Sigmoid colon (tissue), 4 donors: ENCODE results near the gene DKK3.

Experiments used
- POLR2A ChIP-seq, 2 donors: fragments of 450-650 bp; IDR thresholded peaks; one replicate each; pipeline ENCODE4 v1.6.1; 2016; ENCODE audit warnings: antibody characterized with exemption in 2 of 2, mild to moderate bottlenecking in 2 of 2, moderate library complexity in 2 of 2
- POLR2AphosphoS5 ChIP-seq, 4 donors: sonication (generic); formaldehyde crosslinking; IDR thresholded peaks; one replicate each; pipeline ENCODE4 v1.6.1; 2017; ENCODE audit warnings: antibody characterized with exemption in 4 of 4
- TF ChIP-seq, protein P1 (sequence below), 4 experiments: fragments of 450-650 bp in 3 of 4; fragments of 200-600 bp in 1 of 4; IDR thresholded peaks; one replicate each; pipeline ENCODE4 v1.5.1; 2016 to 2019; ENCODE audit warnings: antibody characterized with exemption in 4 of 4, mild to moderate bottlenecking in 3 of 4, moderate library complexity in 2 of 4

DNA sequence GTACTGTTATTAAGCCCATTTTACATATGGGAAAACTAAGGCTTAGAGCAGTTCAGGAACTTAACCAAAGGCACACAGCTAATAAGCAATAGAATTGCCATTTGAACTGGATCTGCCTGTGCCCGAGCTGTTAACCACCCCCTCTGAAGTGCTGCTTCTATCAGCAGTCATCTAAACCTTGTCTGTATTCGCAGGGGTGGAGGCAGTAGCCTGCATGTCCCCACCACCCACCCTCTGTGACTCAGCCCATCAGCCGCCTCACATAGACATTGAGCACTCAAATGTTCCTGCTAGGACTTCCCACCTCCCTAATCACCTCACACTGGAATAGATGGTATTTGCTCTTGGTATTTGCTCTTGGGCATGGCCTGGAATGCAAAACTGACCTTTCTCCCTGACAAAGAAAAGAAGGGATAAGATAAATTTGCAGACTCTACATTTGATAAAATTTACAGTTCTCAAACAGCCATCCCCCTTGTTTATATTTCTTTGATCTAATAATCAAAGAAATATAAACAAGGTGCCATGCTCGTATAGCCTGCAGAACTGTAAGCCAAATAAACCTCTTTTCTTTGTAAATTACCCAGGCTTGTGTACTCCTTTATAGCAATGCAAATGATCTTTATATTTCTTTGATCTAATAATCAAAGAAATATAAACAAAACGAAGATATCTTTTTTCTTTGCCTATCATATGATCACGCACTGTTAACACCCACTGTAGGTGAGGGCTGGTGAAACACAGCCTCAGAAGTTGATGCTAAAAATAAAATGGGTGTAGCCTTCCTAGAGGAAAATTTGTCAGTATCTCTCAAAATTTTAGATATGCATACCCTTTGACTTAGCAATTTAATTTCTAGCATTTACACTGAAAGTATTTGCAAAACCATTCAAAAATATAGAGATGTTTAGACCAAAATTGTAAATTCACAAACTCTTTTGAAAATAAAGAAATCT lies 15.9 kb downstream of the DKK3 start:
- no peak for TF ChIP-seq POLR2A (IDR thresholded peaks at IDR 0.05)
- TF ChIP-seq, protein P1, sequence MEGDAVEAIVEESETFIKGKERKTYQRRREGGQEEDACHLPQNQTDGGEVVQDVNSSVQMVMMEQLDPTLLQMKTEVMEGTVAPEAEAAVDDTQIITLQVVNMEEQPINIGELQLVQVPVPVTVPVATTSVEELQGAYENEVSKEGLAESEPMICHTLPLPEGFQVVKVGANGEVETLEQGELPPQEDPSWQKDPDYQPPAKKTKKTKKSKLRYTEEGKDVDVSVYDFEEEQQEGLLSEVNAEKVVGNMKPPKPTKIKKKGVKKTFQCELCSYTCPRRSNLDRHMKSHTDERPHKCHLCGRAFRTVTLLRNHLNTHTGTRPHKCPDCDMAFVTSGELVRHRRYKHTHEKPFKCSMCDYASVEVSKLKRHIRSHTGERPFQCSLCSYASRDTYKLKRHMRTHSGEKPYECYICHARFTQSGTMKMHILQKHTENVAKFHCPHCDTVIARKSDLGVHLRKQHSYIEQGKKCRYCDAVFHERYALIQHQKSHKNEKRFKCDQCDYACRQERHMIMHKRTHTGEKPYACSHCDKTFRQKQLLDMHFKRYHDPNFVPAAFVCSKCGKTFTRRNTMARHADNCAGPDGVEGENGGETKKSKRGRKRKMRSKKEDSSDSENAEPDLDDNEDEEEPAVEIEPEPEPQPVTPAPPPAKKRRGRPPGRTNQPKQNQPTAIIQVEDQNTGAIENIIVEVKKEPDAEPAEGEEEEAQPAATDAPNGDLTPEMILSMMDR (IDR thresholded peaks at IDR 0.05): no peak
- TF ChIP-seq POLR2AphosphoS5 (IDR thresholded peaks at IDR 0.05): no peak
